Activated CD4-positive, alpha-beta T cell treated with anti-CD3 and anti-CD28 coated beads, Interleukin-2, amount 50 U/mL, for 4 hours (primary cell): Measurements from ENCODE around the gene MINPP1.

ENCODE experiments used
- DNase-seq, 2 experiments: peaks; one replicate each; pipeline ENCODE4 v3.0.0-alpha.2; 2020

Gene MINPP1

DNA sequence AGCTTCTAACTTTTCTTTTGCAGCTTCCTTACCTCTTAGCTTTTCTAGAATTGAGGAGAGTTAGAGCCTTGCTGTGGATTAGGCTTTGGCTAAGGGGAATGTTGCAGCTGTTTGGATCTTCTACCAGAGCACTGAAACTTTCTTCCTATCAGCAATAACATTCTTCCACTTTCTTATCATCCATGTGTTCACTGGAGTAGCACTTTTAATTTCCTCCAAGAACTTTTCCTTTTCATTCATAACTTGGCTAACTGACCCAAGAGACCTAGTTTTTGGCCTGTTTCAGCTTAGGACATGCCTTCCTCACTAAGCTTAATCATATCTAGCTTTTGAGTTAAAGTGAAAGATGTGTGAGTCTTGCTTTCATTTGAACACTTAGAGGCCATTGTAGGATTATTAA lies 19.6 kb downstream of the MINPP1 start:
- DNase-seq, result no peak

- DNase-seq, result no peak
These were observed 27.4 kb downstream of the MINPP1 start for GRCh38 chr10:87531908-87532622.

DNA sequence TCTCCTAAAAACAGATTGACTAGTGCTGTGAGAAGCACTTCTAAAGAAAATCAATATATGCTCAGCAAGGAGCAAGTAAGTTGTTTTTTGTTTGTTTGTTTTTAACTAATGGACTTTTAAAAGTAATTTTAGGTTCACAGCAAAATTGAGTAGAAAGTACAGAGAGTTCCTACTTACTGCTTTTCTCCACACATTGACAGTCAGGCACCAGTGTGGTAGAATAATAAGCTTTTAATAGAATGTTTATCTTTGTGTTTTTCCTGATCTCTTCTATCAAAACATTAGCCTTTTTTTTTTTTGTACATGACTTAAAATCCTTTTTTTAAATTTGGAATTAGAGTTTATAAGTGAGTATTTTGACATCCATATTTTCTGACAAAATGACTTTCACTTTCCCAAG lies 28.0 kb downstream of the MINPP1 start:
- no peak for DNase-seq

DNA sequence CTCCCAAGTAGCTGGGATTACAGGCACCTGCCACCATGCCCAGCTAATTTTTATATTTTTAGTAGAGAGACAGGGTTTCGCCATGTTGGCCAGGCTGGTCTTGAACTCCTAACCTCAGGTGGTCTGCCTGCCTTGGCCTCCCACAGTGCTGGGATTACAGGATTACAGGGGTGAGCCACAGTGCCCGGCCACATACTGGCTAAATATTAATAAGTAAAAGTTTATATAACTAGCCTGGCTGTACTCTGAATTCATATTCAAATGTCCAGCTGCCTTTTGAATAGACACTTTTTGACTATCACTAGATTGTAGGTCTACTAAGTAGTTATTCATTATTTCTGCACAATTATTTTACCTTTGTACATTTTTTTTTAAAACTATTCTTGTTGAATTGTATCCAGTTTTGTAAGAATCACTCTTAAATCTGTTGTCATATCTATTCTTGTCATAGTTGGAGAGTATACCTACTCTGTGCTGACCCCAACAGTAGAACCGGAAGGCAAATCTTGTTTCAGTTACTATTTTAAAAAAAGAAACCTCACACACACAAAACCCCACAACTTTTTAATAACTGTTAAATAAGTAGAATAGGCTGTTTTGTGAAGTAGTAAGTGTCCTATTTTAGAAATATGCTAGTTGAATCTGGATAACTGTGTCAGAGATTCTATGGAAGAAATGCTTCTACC lies 29.6 kb downstream of the MINPP1 start:
- DNase-seq, result no peak

DNA sequence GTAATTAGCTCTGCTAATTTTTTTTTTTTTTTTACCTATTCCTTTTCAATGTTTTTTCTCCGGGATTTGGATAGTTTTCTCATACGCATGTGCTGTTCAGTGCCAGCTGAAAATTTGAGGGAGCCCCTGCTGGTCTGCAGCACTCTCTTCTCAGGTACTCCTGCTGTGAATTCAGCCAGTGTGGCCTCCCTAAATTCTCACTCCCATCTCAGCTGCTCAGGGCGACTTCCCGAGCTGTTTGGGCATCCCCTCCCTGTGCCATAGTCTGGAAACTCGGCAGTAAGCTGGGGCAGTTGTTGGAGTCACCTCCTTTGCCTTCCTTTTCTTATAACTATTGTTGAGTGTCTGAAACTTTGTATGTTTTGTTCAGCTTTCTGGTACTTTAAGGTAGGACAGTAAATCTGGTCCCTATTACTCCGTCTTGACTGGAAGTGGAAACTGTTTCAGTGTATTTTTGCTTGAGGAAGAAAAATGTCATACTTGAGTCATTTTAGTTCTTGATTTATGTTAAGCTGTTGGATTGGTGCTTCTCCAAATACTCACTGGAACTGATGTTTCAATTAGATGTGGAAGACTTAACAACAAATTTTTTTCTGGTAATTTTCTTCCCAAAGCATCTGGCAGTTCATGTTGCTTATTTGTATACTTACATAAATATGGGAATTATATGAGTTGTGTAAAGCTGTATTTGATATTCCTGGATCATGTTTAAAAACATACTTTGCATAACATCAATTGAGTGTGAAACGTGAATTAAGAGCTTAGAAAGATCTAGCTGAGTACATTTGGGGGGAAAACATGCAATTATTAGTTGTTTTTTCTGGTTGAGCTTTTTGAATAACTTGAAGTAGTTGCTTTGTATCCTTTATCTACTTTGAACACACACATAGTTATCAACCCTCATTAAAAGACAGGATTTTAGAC lies 33.7 kb downstream of the MINPP1 start:
- DNase-seq, result no peak

DNA sequence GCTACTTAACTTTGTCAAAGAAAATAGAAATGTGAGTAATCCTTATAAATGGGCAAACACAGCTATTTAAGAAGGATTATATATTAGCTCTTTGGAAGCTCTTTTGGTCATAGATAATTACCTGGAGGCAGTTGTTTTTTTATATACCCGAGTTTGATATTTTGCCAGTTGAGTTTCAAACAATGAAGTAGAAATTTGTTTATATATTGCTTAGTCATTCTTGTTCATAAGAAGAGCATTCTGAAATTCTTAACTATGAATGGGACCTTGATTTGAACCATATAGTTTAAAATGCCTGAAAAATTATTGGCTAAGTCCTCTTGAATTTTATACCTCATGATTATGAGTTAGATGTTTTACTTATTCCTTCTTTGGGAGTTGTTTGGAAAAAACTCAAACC lies 36.4 kb downstream of the MINPP1 start:
- DNase-seq, result no peak

GRCh38 chr10:87544721-87545120 lies 40.0 kb downstream of the MINPP1 start:
- DNase-seq, result no peak

- DNase-seq, result no peak
These were observed 41.1 kb downstream of the MINPP1 start for GRCh38 chr10:87545783-87546182.

DNA sequence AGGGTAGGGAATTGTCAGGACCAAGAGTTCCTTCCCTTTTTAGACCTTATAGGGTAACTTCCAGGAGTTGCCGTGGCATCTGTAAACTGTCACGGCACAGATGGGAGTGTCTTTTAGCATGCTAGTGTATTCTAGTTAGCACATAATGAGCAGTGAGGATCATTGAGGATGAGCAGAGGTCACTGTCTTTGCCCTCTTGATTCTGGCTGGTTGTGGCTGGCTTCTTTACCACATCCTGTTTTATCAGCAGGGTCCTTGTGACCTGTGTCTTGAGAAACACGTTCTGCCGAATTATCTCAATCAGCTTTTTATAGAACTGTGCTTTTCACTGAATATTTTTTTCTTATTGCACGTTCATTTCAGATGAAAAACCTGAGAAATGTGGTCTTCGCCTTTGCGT lies 41.5 kb downstream of the MINPP1 start:
- DNase-seq, result no peak

DNA sequence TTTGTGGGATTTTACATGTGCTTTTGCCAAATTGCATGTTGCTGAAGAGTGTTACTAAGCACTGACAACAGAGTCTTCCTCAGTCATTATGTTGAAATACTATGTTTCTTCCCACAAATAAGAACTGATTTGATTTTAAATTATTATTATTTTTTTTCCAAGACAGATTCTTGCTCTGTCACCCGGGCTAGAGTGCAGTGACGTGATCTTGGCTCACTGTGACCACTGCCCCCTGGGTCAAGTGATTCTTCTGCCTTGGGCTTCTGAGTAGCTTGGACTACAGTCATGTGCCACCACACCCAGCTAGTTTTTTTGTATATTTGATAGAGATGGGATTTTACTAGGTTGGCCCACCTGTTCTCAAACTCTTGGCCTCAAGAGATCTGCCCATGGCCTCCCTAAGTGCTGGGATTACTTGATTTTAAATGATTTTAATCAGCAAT lies 42.3 kb downstream of the MINPP1 start:
- no peak for DNase-seq

DNA sequence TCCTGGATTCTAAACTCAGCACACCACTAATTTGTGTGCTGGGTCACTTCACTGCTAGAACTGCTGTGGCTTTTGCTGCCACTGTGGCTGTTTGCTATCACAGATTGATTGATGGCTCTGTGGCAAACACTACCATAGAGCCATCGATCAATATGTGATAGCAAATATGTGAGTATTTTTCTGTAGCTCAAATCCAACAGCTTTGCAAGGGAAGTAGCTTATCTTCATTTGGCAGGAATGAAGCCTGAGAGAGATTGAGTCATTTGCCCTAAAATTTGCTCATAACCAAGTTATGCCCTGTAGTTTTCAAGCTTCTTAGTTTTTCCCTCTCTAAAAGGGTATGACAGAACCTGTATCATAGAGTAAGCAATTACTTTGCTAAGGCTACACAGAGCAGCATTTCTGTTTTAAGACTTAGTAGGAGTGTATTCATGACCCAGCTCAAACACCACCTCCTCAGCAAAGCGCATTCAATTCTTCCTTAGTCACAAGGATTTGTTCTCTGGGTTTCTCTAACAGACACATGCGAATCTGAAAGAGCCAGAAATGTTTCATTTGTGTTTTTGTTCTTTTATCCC lies 43.1 kb downstream of the MINPP1 start:
- DNase-seq, result no peak

DNA sequence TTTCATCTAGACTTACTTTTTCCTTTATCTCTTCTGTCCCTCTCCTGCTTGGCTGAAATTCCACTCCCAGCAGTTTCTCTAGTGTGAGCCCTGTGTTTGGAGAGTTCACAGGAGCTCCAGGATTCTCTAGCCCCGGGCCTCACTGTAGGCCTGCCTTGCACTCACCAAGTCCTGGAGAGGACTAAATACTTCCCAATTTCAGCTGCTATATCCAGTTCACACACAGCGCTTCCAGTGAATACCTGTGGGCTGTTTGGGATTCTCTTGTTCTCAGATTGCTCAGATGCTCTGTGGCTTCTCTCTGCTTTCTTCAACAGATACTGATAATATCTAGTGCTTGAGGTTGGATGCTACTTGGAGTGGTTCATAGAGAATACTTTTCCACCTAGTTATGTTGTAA lies 46.0 kb downstream of the MINPP1 start:
- no peak for DNase-seq

- no peak for DNase-seq
These were observed 46.6 kb downstream of the MINPP1 start for GRCh38 chr10:87551326-87551725.

DNA sequence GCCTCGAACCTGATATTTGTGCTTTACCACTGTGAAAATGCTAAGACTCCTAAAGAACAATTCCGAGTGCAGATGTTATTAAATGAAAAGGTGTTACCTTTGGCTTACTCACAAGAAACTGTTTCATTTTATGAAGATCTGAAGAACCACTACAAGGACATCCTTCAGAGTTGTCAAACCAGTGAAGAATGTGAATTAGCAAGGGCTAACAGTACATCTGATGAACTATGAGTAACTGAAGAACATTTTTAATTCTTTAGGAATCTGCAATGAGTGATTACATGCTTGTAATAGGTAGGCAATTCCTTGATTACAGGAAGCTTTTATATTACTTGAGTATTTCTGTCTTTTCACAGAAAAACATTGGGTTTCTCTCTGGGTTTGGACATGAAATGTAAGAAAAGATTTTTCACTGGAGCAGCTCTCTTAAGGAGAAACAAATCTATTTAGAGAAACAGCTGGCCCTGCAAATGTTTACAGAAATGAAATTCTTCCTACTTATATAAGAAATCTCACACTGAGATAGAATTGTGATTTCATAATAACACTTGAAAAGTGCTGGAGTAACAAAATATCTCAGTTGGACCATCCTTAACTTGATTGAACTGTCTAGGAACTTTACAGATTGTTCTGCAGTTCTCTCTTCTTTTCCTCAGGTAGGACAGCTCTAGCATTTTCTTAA lies 47.7 kb downstream of the MINPP1 start:
- no peak for DNase-seq

GRCh38 chr10:87557409-87557808 lies 52.7 kb downstream of the MINPP1 start:
- DNase-seq, result no peak

DNA sequence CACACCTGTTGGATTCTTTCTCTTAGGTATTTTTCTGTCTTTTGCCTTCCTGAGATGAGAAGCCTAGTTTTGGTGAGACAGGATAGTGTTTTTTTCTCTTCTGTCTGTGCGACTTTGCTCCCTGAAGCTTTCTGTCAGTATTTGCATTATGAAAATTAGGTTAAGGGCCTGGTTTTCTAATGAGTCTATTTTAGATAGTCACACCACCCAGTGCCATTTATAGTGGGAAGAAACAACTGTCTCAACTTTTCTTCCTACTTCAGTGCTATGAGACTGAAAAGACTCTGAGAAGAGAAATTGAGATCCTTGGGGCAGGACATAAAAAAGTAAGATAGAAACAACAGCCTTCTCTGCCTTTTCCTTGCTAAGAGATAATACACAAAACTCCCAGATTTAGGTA lies 53.6 kb downstream of the MINPP1 start:
- DNase-seq, result no peak

- DNase-seq, result no peak
These were observed 54.7 kb downstream of the MINPP1 start for GRCh38 chr10:87559392-87559791.

- DNase-seq, result no peak
These were observed 55.9 kb downstream of the MINPP1 start for GRCh38 chr10:87560495-87561129.

DNA sequence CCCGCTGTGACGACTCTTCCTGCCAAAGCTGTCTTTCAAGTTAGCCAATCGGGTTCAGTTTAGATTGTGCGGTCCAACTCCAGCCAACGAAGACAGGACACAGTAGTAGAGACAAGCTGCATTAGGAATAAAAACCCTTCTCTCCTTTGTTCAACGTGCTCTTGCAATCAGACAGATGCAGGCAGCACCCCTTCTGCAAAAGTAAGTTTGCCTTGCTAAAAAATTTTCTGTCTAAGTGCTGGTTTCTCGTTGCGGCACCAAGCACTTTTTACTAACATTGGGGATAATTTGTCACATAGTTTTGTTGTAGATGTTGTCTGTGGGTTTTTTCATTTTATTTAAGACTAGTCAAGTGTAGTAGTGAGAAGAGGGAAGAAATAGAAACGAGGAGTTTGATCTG lies 58.1 kb downstream of the MINPP1 start:
- no peak for DNase-seq

GRCh38 chr10:87565010-87565409 lies 60.3 kb downstream of the MINPP1 start:
- DNase-seq, result no peak

- no peak for DNase-seq
These were observed 71.2 kb downstream of the MINPP1 start for GRCh38 chr10:87575851-87576250.
